HepG2 (cell line): ENCODE data around the gene ATP9B.

Experiments used
- ATF7 ChIP-seq, 2 experiments: fragments of 450-650 bp in 1 of 2; sonication (generic) in 1 of 2; formaldehyde crosslinking in 1 of 2; IDR thresholded peaks; 2 replicates each; pipeline versions ENCODE4 v1.4.0 to v1.6.1; 2016 to 2020; ENCODE audit warnings: antibody characterized with exemption in 1 of 2, mild to moderate bottlenecking in 1 of 2, missing genetic modification reagents in 1 of 2
- FOXJ3 ChIP-seq: sonication (generic); formaldehyde crosslinking; IDR thresholded peaks from 2 replicates; pipeline ENCODE4 v1.4.0; 2020; ENCODE audit warnings: missing genetic modification reagents, mild to moderate bottlenecking, borderline replicate concordance
- HMG20A ChIP-seq: IDR thresholded peaks from 2 replicates; pipeline ENCODE4 v1.6.1; 2016; ENCODE audit warnings: borderline replicate concordance
- KLF15 ChIP-seq: sonication (generic); formaldehyde crosslinking; IDR thresholded peaks from 2 replicates; pipeline ENCODE4 v1.8.1; 2023; ENCODE audit warnings: borderline replicate concordance, mild to moderate bottlenecking, inconsistent platforms, missing genetic modification reagents, mixed read lengths
- MAZ ChIP-seq, 2 experiments: sonication (generic) in 1 of 2; formaldehyde crosslinking in 1 of 2; IDR thresholded peaks; 2 replicates each; pipeline versions ENCODE4 v1.5.0 to v1.6.1; 2012 to 2020; ENCODE audit warnings: low read depth in 2 of 2, mild to moderate bottlenecking in 2 of 2, borderline replicate concordance in 1 of 2, improper control_type of control experiment in 1 of 2, low read length in 1 of 2, missing genetic modification reagents in 1 of 2, moderate library complexity in 1 of 2
- POGZ ChIP-seq: sonication (generic); formaldehyde crosslinking; IDR thresholded peaks from 2 replicates; pipeline ENCODE4 v1.4.0; 2020; ENCODE audit warnings: mild to moderate bottlenecking, missing genetic modification reagents
- ZFP41 ChIP-seq: sonication (generic); formaldehyde crosslinking; IDR thresholded peaks from 2 replicates; pipeline ENCODE4 v1.4.0; 2020; ENCODE audit warnings: mild to moderate bottlenecking, missing genetic modification reagents, borderline replicate concordance
- ZNF160 ChIP-seq: sonication (generic); formaldehyde crosslinking; IDR thresholded peaks from 2 replicates; pipeline ENCODE4 v1.8.0; 2022; ENCODE audit warnings: mild to moderate bottlenecking, inconsistent platforms, missing genetic modification reagents
- ZNF670 ChIP-seq: sonication (generic); formaldehyde crosslinking; IDR thresholded peaks from 2 replicates; pipeline ENCODE4 v1.8.0; 2022; ENCODE audit warnings: mild to moderate bottlenecking, missing genetic modification reagents, borderline replicate concordance
- TF ChIP-seq, protein P1 (sequence below): sonication (generic); formaldehyde crosslinking; IDR thresholded peaks from 2 replicates; pipeline ENCODE4 v1.5.0; 2020; ENCODE audit warnings: mild to moderate bottlenecking, missing genetic modification reagents, moderate library complexity
- TF ChIP-seq, protein P2 (sequence below): sonication (generic); formaldehyde crosslinking; IDR thresholded peaks from 2 replicates; pipeline ENCODE4 v1.5.0; 2020; ENCODE audit warnings: missing genetic modification reagents
- TF ChIP-seq, protein P3 (sequence below): sonication (generic); formaldehyde crosslinking; IDR thresholded peaks from 2 replicates; pipeline ENCODE4 v1.8.0; 2022; ENCODE audit warnings: low read depth, missing genetic modification reagents

DNA sequence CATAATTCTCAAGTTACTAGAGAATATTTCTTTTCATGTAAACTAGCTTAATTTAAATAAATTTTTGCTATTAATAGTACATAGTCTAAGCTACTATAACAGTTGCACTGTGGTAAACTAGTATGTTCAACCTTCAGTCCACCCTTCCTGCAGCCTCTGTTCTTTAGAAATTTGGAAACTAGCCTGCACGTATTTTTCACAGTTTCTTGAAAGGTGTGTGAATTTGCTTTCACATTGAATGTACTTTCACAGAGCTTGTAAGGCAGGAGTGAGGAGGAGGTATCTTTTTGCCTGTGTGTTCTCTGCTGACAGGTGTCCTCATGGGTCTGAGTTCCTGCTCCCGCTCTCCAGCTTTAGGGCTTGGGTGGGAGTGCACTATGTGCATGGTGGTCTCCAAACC lies 117.5 kb downstream of the ATP9B start:
- TF ChIP-seq MAZ (IDR thresholded peaks at IDR 0.05; ENCODE audit: borderline replicate concordance, low read depth, low read length) (no peak), MAZ (CRISPR knock-in tag; IDR thresholded peaks at IDR 0.05; ENCODE audit: low read depth) (no peak), ZNF670 (no peak), POGZ (CRISPR knock-in tag) (no peak), ZFP41 (no peak), KLF15 (no peak), ZNF160 (CRISPR knock-in tag) (no peak), FOXJ3 (no peak), ATF7 (IDR thresholded peaks at IDR 0.05) (no peak), ATF7 (CRISPR knock-in tag; IDR thresholded peaks at IDR 0.05) (no peak), HMG20A (no peak)
- TF ChIP-seq, protein P1, sequence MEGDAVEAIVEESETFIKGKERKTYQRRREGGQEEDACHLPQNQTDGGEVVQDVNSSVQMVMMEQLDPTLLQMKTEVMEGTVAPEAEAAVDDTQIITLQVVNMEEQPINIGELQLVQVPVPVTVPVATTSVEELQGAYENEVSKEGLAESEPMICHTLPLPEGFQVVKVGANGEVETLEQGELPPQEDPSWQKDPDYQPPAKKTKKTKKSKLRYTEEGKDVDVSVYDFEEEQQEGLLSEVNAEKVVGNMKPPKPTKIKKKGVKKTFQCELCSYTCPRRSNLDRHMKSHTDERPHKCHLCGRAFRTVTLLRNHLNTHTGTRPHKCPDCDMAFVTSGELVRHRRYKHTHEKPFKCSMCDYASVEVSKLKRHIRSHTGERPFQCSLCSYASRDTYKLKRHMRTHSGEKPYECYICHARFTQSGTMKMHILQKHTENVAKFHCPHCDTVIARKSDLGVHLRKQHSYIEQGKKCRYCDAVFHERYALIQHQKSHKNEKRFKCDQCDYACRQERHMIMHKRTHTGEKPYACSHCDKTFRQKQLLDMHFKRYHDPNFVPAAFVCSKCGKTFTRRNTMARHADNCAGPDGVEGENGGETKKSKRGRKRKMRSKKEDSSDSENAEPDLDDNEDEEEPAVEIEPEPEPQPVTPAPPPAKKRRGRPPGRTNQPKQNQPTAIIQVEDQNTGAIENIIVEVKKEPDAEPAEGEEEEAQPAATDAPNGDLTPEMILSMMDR (CRISPR knock-in tag): no peak
- TF ChIP-seq, protein P2, sequence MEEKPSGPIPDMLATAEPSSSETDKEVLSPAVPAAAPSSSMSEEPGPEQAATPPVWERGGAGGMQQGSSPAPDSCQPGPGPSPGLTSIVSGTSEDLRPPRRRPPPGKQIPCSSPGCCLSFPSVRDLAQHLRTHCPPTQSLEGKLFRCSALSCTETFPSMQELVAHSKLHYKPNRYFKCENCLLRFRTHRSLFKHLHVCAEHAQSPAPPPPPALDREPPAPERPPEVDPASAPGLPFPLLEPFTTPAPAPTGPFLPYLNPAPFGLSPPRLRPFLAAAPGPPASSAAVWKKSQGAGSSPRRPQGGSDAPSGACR: no peak
- TF ChIP-seq, protein P3, sequence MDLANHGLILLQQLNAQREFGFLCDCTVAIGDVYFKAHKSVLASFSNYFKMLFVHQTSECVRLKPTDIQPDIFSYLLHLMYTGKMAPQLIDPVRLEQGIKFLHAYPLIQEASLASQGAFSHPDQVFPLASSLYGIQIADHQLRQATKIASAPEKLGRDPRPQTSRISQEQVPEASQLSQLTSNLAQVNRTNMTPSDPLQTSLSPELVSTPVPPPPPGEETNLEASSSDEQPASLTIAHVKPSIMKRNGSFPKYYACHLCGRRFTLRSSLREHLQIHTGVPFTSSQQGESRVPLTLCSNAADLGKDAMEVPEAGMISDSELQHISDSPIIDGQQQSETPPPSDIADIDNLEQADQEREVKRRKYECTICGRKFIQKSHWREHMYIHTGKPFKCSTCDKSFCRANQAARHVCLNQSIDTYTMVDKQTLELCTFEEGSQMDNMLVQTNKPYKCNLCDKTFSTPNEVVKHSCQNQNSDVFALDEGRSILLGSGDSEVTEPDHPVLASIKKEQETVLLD (CRISPR knock-in tag): no peak
